HG03095 (cell line): ENCODE measurements around the gene FCHO1.
"Not testable (repeated sequence)": the region's sequence is repeated elsewhere in the genome, so short reads cannot be mapped to it uniquely, and the experiment has no call there.

Source experiments
- ATAC-seq: cut with Tn5 transposase; IDR thresholded peaks from one replicate; pipeline ENCODE4 v1.9.1; 2021; ENCODE audit warnings: moderate library complexity; ENCODE audit not compliant: unreplicated experiment

Gene FCHO1

DNA sequence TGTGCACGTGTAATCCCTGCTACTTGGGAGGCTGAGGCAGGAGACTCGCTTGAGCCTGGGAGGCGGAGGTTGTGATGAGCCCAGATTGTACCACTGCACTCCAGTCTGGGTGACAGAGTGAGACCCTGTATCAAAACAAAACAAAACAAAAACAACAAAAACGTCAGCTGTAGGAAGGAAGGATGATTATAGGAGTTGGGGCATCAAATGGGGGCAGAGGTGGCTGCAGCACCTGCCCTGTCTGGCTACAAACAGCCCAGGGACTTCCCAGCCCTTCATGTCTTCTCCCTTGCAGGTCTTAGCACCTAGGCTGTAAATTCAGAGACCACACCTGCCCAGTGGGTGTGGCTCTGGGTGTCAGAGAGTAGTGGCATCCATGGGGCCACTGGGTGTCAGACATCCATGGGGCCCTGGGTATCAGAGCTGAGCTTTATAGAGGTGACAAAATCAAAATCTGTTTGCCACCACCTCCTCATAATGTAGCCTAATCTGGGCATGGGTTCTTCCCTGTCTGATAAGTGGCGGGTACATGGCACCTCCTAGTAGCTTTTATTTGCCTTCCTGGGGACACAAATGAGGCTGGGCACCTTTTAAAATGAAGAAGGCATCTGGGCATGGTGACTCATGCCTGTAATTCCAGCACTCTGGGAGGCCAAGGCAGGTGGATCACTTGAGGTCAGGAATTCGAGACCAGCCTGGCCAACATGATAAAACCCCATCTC lies 38.9 kb downstream of the FCHO1 start:
- no peak for ATAC-seq

DNA sequence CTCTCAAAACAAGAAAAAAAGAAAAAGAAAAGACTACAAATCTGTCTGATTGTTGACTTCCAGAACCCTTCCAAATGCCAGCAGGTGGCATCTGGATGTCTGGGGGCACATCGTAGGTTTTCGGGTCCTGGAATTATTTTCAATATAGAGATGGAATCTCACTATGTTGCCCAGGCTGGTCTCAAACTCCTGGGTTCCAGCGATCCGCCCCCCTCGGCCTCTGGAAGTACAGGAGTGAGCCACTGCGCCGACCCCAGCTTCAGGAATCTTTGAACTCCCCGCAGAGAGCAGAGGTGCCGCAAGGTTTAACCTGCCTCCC lies 43.1 kb downstream of the FCHO1 start:
- no peak for ATAC-seq

DNA sequence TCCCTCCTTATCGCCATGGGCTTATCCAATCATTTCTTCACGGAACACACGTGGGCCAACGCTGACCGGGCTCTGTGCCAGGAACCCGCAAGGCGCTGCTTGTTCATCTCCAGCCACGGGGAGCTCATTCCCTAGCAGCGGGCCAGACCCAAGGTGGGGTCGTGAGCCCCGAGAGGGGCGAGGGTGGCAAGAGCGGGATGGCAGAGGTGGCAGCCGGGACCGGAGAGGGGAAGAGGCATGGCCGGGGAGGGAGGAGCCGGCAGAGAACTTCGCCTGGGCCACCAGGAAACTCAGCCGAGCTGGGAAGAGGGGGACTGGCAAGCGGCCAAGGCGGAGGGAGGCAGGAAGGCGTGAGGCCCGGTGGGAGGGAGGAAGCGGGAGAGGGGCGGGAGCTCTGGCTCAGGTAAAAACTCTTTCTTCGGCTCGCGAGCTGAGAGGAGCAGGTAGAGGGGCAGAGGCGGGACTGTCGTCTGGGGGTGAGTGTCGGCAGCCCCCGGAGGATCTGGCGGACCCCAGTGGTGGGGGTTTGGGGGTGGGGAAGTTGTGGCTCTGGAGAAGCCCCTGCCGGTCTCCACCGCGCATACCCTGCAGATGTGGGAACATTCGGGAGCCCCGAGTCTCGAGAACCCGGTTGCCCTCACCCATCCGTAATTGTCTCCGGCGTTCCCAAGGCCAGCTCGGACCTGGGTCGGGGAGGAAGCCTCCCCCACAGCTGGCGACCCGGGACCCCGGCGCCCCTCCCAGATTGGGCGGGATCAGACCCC lies 43.6 kb downstream of the FCHO1 start, which contains the start of gene B3GNT3:
Gene B3GNT3, plus strand, starts transcription at position 408 of the 764 bp plus-strand sequence. CDS start 12,670 bp downstream, outside the sequence.
- no peak for ATAC-seq

DNA sequence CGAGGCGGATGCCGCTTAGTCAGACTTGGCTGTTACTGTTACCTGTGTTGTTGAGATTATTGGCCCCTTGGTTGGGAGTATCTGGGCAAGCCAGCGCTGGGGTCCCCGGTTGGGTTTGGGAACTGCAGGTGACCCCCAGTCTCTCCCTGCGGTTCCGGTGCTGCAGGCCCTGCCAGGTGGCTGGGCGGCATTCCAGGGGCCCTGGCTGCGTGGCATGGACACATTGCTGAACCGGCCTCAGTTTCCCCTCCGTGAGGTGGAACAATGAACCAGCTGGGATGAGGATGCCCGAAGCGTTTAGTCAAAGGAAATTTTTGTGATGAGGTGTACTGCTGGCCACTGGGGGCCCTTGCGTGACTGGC lies 44.2 kb downstream of the FCHO1 start:
- no peak for ATAC-seq

DNA sequence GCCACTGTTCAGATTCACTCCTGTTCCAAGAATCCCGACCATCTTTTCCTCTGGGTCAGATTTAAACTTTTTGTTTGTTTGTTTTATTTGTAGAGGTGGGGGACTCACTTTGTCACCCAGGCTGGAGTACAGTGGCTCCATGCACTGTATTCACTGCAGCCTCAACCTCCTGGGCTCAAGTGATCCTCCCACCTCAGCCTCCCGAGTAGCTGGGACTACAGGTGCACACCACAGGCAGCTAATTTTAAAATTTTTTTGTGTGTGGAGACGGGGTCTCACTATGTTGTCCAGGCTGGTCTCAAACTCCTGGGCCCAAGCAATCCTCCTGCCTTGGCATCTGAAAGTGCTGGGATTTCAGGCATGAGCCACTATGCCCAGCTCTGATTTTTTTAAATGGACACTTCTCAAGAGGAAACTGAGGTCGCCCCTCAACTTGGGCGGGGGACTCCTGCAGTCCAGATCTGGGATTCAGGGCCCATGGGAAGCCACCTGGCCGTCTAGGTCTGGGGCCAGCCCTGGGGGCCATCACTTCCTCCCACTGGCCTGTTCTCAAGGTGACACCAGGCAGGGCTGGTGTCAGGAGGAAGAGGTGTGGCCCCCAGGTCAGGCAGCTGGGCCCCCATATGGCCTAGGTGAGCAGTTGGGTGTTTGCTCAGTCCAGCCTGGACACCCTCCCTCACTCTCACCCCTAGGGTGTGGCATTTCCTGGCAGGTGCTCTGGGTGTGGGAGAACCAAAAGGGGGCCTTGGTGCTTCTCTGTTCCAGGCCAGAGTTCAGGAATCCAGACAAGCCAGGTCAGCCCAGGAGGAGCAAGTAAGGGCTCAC lies 44.9 kb downstream of the FCHO1 start:
- no peak for ATAC-seq

DNA sequence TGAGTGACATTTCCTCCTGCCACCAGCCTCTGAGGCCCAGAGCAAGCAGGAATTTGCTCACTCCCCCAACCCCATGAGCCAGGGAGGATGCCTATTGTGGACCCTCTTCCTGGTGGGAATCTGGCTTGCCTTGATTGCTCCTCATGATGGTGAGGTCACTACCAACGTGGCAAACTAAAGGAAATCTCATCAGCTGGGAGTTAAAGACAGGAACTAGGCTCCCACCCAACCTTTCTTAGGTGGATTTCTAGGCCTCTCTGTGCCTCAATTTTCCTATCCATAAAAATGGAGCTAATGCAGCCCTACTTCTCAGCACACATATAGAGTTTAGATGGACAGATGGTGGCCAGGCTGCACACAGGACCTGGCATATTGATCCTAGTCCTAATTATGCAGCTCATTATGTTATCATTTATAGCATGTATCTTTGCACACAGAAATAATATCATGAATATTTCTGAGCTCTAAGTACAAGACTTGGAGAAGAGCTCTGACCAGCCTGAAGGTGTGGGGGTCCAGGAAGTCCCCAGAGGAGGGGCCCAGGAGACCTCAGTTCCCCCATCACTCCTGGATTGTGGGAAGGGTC lies 45.7 kb downstream of the FCHO1 start:
- no peak for ATAC-seq

DNA sequence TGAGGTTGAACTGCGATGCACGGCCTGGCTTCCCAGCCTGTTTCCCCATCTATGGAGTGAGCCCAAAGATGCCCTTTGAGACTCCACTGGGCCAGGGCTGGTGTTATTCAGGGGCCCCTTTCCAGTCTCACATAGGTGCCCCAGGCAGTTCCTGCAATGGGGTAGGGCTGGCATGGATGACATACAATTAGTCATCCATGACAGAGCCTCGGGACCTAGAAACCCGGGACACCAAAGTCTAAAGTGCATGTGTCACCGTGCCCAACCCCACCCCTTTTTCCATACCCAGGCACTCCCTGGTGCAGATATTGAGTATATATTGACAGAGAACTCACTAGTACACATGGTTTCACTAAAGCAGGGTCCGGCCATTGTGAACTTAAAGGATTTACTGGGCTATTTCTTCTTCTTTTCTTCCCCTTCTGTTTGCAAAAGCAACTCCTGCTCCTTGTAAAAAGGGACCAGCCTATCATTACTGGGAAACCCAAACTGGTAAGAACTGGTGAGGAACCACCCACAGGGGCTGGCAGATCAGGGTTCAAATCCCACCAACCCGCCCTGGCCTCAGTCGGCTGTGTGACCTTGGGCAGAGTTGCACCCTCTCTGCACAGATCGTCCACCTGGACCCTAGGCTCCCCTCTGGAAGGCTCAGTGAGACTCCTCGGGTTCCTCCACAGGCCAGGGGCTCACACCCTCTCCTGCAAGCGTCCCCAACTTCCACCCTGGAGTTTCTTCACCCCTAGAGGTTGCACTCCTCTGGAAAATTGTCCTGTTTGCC lies 46.3 kb downstream of the FCHO1 start:
- no peak for ATAC-seq

DNA sequence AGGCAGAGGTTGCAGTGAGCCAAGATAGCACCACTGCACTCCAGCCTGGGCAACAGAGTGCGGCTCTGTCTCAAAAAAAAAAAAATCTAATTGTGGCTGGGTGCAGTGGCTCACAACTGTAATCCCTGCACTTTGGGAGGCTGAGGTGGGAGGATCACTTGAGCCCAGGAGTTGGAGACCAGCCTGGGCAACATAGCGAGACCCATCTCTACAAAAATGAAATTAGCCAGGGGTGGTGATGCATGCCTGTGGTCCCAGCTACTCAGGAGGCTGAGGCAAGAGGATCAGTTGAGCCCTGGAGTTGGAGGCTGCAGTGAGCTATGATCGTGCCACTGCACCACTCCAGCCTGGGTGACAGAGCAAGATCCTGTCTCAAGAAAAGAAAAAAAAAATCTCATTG lies 47.3 kb downstream of the FCHO1 start:
- ATAC-seq, result not testable (repeated sequence)

DNA sequence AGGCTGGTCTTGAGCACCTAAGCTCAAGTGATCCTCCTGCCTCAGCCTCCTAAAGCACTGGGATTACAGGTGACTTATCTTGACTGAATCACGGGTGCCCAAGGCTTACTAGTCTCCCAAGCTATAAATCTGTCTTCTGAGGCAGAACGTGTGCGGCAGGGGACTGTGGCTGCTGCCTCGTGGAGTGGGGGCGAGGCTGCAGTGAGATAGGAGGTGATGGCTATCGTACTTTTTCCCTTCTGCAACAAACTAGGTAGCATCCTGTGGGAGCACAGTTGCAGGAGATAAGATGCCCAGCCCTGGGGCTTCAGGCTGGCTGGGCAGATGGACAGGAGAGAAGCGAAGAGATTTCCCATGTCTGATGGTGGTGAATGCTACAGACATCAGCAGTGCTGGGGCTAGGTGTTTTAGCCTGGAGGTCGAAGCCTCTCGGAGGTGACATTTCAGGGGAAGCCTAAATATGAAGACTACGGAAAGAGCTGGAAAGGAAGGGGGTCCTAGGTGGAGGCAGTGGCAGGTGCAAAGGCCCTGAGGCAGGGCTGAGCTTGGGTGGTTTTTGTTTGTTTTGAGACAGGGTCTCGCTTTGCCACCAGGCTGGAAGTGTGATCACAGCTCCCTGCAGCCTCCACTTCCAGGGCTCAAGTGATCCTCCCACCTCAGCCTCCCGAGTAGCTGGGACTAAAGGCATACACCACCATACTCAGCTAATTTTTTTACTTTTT lies 51.0 kb downstream of the FCHO1 start:
- ATAC-seq, result no peak

DNA sequence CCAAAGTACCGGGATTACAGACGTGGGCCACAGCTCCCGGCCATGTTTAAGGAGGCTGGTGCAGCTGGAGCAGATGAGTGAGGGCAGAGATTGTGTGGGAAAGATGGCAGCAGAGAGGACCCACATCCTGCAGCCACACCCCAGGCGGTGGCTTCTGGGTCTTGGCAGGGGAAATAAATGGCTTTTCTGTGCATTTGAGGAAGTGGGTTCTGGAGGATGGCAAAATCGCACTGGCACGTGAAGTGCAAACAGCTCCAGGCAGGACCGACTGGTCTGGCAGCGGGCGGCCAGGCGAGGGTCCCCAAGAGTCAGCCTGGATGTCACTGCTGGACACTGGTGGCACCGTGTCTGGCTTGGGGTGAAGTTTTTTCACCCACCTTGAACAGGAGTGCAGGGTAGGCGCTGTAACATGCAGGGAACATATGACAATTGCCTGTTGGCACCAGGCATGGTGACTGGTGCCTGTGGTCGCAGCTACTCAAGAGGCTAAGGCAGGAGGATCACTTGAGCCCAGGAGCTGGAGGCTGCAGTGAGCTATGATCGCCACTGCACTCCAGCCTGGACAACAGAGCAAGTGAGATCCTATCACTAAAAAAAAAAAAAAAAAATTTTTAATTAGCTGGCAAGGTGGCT lies 52.1 kb downstream of the FCHO1 start:
- no peak for ATAC-seq

DNA sequence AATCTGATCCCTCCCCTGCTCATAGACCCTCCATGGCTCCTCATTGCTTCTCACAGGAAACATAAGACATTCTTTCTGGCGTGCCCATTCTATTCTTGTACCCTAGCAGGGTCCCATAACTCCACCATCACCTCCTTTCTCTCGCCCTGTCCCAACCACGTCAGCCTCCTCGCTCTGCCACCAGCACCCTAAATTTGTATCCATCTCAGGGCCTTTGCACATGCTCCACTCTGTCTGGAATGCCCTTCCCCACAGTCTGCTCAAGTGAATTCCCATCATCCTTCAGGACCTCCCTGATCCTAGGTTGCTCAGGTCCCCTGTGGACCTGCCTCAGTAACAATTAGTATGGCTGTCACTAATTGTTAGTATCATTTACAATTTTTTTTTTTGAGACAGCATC lies 54.1 kb downstream of the FCHO1 start:
- ATAC-seq, result no peak

DNA sequence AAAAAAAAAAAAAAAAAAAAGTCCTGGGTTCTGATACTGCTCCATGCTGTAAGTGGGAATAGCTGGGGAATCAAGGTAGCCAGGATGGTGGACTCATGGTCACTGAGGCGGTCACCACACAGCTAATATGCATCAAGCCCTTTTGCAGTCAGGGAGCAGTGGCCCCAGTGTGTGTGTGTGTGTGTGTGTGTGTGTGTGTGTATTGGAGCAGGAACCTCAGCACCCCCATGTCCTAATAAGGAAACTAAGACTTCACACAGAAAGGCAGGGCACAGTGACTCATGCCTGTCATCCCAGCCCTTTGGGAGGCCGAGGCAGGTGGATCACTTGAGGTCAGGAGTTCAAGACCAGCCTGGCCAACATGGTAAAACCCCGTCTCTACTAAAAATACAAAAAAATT lies 55.7 kb downstream of the FCHO1 start:
- no peak for ATAC-seq

DNA sequence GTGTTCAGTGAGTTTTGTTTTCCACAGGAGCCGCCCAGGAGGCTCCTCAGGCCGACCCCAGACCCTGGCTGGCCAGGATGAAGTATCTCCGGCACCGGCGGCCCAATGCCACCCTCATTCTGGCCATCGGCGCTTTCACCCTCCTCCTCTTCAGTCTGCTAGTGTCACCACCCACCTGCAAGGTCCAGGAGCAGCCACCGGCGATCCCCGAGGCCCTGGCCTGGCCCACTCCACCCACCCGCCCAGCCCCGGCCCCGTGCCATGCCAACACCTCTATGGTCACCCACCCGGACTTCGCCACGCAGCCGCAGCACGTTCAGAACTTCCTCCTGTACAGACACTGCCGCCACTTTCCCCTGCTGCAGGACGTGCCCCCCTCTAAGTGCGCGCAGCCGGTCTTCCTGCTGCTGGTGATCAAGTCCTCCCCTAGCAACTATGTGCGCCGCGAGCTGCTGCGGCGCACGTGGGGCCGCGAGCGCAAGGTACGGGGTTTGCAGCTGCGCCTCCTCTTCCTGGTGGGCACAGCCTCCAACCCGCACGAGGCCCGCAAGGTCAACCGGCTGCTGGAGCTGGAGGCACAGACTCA lies 56.5 kb downstream of the FCHO1 start:
- no peak for ATAC-seq

DNA sequence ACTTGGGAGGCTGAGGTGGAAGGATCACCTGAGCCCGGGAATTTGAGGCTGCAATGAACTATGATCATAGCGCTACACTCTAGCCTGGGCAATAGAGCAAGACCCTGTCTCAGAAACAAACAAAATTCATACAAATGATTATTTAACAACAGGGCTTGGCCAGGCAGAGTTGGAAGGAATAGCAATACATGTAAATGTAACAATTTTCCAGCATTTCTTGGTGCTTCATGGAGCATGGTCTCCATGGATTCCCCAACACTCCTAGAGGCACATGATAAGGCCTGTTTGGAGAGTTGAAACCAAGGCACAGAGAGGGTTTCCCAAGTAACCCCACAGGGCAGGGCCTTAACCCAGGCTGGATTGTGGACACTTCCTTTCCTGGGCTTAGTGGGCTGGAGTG lies 59.8 kb downstream of the FCHO1 start:
- no peak for ATAC-seq

DNA sequence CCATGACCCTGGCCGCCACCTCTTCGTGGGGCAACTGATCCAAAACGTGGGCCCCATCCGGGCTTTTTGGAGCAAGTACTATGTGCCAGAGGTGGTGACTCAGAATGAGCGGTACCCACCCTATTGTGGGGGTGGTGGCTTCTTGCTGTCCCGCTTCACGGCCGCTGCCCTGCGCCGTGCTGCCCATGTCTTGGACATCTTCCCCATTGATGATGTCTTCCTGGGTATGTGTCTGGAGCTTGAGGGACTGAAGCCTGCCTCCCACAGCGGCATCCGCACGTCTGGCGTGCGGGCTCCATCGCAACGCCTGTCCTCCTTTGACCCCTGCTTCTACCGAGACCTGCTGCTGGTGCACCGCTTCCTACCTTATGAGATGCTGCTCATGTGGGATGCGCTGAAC lies 60.4 kb downstream of the FCHO1 start:
- ATAC-seq, result no peak

DNA sequence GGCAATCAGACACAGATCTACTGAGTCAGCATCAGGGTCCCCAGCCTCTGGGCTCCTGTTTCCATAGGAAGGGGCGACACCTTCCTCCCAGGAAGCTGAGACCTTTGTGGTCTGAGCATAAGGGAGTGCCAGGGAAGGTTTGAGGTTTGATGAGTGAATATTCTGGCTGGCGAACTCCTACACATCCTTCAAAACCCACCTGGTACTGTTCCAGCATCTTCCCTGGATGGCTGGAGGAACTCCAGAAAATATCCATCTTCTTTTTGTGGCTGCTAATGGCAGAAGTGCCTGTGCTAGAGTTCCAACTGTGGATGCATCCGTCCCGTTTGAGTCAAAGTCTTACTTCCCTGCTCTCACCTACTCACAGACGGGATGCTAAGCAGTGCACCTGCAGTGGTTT lies 60.8 kb downstream of the FCHO1 start:
- no peak for ATAC-seq

DNA sequence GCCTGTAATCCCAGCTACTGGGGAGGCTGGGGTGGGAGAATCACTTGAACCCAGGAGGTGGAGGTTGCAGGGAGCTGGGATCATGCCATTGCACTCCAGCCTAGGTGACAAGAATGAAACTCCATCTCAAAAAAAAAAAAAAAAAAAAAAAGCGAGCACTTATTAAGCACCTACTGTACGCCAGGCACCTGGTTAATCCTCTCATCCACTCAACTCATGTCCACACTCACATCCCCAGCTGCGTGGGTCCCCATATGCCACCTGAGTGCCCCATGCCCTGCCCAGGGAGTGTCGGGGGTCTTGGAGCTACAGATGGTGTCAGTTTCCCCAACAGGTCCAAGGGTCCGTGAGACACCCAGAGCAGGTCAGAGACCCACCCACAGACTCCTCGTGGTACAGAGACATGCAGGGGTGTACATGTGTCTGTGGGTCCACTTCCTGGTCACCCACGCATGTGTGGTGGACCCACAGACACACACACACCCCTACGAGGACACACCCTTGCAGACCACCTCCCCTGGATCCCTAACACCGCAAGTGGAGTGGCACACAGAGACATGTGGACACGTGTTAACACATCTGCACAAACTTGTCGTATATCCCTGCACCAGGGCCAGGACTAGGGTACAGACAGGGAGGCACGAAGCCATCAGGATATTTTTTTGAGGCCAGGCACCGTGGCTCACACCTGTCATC lies 66.5 kb downstream of the FCHO1 start:
- ATAC-seq, result no peak

DNA sequence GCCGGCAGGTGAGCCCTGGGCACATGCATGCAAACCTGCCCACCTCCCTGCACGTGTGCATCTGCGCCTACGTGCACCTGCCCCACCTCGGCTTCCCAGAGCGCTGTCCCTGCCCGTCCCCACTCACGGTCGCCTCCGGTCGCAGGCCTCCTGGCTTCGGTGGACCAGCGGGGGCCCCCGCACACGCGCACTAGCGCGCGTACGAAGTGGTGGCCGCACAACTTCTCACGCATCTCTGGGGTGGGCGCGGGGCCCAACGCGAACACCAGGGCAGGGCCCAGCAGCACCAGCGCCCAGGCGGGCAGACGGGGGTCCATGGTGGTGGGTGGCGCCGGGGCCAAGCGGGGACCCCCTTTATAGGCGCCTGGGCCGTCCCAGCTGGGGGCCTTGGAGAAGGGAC lies 69.9 kb downstream of the FCHO1 start, which contains the start of gene INSL3:
Gene INSL3, minus strand, starts transcription at position 330 of the 400 bp plus-strand sequence. Its CDS starts 13 bp downstream, at position 317.
- no peak for ATAC-seq
